Kidney epithelial cell (primary cell): ENCODE measurements around the gene UNC13D. TPM values are rescaled to one million over a fixed set of nuclear protein-coding genes. Genes with fewer than 3 reads are reported as not detected.

Experiments used
- DNase-seq: peaks from one replicate; pipeline ENCODE4 v3.0.0-alpha.2; 2010; ENCODE audit warnings: low read depth
- H3K27me3 ChIP-seq: 2 replicates; pipeline ENCODE4 v1.6.0; 2011; ENCODE audit warnings: low read length; ENCODE audit not compliant: control insufficient read depth, insufficient read depth
- H3K36me3 ChIP-seq: 2 replicates; pipeline ENCODE4 v1.5.1; 2011; ENCODE audit warnings: low read length; ENCODE audit not compliant: control insufficient read depth, insufficient read depth
- H3K4me3 ChIP-seq: 2 replicates; pipeline ENCODE4 v1.5.1; 2011; ENCODE audit warnings: low read depth, mild to moderate bottlenecking, control low read depth, low read length
- CTCF ChIP-seq: IDR thresholded peaks from 2 replicates; pipeline ENCODE4 v1.5.1; 2011; ENCODE audit warnings: mild to moderate bottlenecking, moderate library complexity, low read length, control low read depth, inconsistent platforms; ENCODE audit not compliant: insufficient read depth, poor library complexity, severe bottlenecking
- total RNA-seq: library from RNA; depleted of rRNA; stranded (reverse); fragments of >200 nt; gene quantifications from 2 replicates; pipeline ENCODE4 v1.2.3, GENCODE V29; 2015

The UNC13D gene
- total RNA-seq, 1 donor from 2014 or later: 14.0 TPM

- H3K36me3 ChIP-seq: no peaks in the 10 kb centered on the region
- no peak for DNase-seq
- no peaks in the 10 kb centered on the region for H3K27me3 ChIP-seq
- H3K4me3 ChIP-seq: no peak overlapping the region
- TF ChIP-seq CTCF: no peak
These were observed 1.8 kb downstream of the UNC13D start for GRCh38 chr17:75842411-75842810.

- Histone ChIP-seq H3K36me3 (no peaks in the 10 kb centered on the region), H3K4me3 (no peak overlapping the region), H3K27me3 (no peaks in the 10 kb centered on the region)
- no peak for TF ChIP-seq CTCF
- no peak for DNase-seq
These were observed 3.4 kb downstream of the UNC13D start for GRCh38 chr17:75840799-75841164.

- TF ChIP-seq CTCF: no peak
- H3K36me3 ChIP-seq: no peaks in the 10 kb centered on the region
- no peaks in the 10 kb centered on the region for H3K27me3 ChIP-seq
- DNase-seq: no peak
- no peak overlapping the region for H3K4me3 ChIP-seq
These were observed 4.0 kb downstream of the UNC13D start for GRCh38 chr17:75839942-75840798.

GRCh38 chr17:75838410-75838809 lies 5.8 kb downstream of the UNC13D start:
- Histone ChIP-seq H3K36me3 (no peaks in the 10 kb centered on the region), H3K27me3 (no peaks in the 10 kb centered on the region), H3K4me3 (no peak overlapping the region)
- DNase-seq: no peak
- no peak for TF ChIP-seq CTCF

- DNase-seq: no peak
- no peaks in the 10 kb centered on the region for H3K36me3 ChIP-seq
- H3K4me3 ChIP-seq: no peak overlapping the region
- H3K27me3 ChIP-seq: no peaks in the 10 kb centered on the region
- TF ChIP-seq CTCF: no peak
These were observed 6.3 kb downstream of the UNC13D start for GRCh38 chr17:75837899-75838298.

GRCh38 chr17:75836605-75837004 lies 7.6 kb downstream of the UNC13D start:
- no peak for TF ChIP-seq CTCF
- no peak overlapping the region for H3K4me3 ChIP-seq
- H3K36me3 ChIP-seq: no peaks in the 10 kb centered on the region
- DNase-seq: no peak
- H3K27me3 ChIP-seq: no peaks in the 10 kb centered on the region
